WTC11 (cell line): ENCODE results near the gene PFKFB4. TPM values are rescaled to one million over a fixed set of nuclear protein-coding genes. Genes with fewer than 3 reads are reported as not detected.
"Not testable (repeated sequence)": the region's sequence is repeated elsewhere in the genome, so short reads cannot be mapped to it uniquely, and the experiment has no call there.

Experiments used
- ATAC-seq: fragments of 200-7000 bp; cut with Tn5 transposase; 2 replicates; pipeline ENCODE4 v1.10.0; 2021; ENCODE audit warnings: mild to moderate bottlenecking, moderate library complexity
- CTCF ChIA-PET: fragments of 300-600 bp; sonication (Branson Sonifier 250); formaldehyde crosslinking; loops from one replicate; lab custom pipeline; 2021; ENCODE audit warnings: antibody characterized with exemption; lab: Charles Lee
- POLR2A ChIA-PET: fragments of 350-600 bp; sonication (Branson Sonifier 250); formaldehyde crosslinking; loops from one replicate; lab custom pipeline; 2021; ENCODE audit warnings: antibody characterized with exemption; lab: Charles Lee
- DNase-seq: peaks from one replicate; pipeline ENCODE4 v3.0.0; 2021; ENCODE audit warnings: low spot score
- H3K27ac Mint-ChIP-seq: 2 replicates; pipeline ENCODE4 v1.8.0; 2021; ENCODE audit warnings: mixed read lengths
- H3K27me3 Mint-ChIP-seq: 2 replicates; pipeline ENCODE4 v1.8.0; 2021; ENCODE audit warnings: low read depth, mild to moderate bottlenecking, moderate library complexity, mixed read lengths
- H3K36me3 Mint-ChIP-seq: 2 replicates; pipeline ENCODE4 v1.8.0; 2021; ENCODE audit warnings: mixed read lengths
- H3K4me1 Mint-ChIP-seq: 2 replicates; pipeline ENCODE4 v1.8.0; 2022; ENCODE audit warnings: mixed read lengths
- H3K4me3 Mint-ChIP-seq: 2 replicates; pipeline ENCODE4 v1.8.0; 2021; ENCODE audit warnings: mild to moderate bottlenecking, moderate library complexity, mixed read lengths
- H3K9me3 Mint-ChIP-seq: 2 replicates; pipeline ENCODE4 v1.8.0; 2021; ENCODE audit warnings: mixed read lengths
- IRF2 ChIP-seq: sonication (generic); formaldehyde crosslinking; IDR thresholded peaks from 2 replicates; pipeline ENCODE4 v1.8.0; 2022; ENCODE audit warnings: low read depth, missing genetic modification reagents, borderline replicate concordance
- MYBL2 ChIP-seq: sonication (generic); formaldehyde crosslinking; IDR thresholded peaks from 2 replicates; pipeline ENCODE4 v1.8.1; 2023; ENCODE audit warnings: mild to moderate bottlenecking, moderate library complexity, missing genetic modification reagents
- TEAD1 ChIP-seq: sonication (generic); formaldehyde crosslinking; IDR thresholded peaks from 2 replicates; pipeline ENCODE4 v1.8.0; 2022; ENCODE audit warnings: mild to moderate bottlenecking, missing genetic modification reagents
- ZBTB21 ChIP-seq: sonication (generic); formaldehyde crosslinking; IDR thresholded peaks from 2 replicates; pipeline ENCODE4 v1.8.1; 2023; ENCODE audit warnings: mild to moderate bottlenecking, missing genetic modification reagents, borderline replicate concordance
- total RNA-seq: library from RNA; stranded (reverse); gene quantifications from 3 replicates; pipeline ENCODE4 v1.2.3, GENCODE V29; 2021
- TF ChIP-seq, protein P1 (sequence below): sonication (generic); formaldehyde crosslinking; IDR thresholded peaks from 2 replicates; pipeline ENCODE4 v1.8.1; 2022; ENCODE audit warnings: low read depth, mild to moderate bottlenecking, moderate library complexity, missing genetic modification reagents, borderline replicate concordance
- TF ChIP-seq, protein P2 (sequence below): fragments of 250-450 bp; sonication (Bioruptor Pico); IDR thresholded peaks from 2 replicates; pipeline ENCODE4 v1.9.0; 2021; ENCODE audit warnings: mild to moderate bottlenecking, borderline replicate concordance
- TF ChIP-seq, protein P3 (sequence below): sonication (generic); formaldehyde crosslinking; IDR thresholded peaks from 2 replicates; pipeline ENCODE4 v1.8.1; 2022; ENCODE audit warnings: mild to moderate bottlenecking, missing genetic modification reagents, moderate library complexity, borderline replicate concordance
- TF ChIP-seq, protein P4 (sequence below): sonication (generic); formaldehyde crosslinking; IDR thresholded peaks from 2 replicates; pipeline ENCODE4 v1.8.0; 2022; ENCODE audit warnings: mild to moderate bottlenecking, missing genetic modification reagents
- TF ChIP-seq, protein P5 (sequence below): sonication (generic); formaldehyde crosslinking; IDR thresholded peaks from 2 replicates; pipeline ENCODE4 v1.8.1; 2023; ENCODE audit warnings: mild to moderate bottlenecking, missing genetic modification reagents
- TF ChIP-seq, protein P6 (sequence below): fragments of 250-450 bp; sonication (Bioruptor Pico); conservative IDR thresholded peaks from 2 replicates; pipeline ENCODE4 v1.9.0; 2021; ENCODE audit warnings: mild to moderate bottlenecking
- TF ChIP-seq, protein P7 (sequence below): sonication (generic); formaldehyde crosslinking; conservative IDR thresholded peaks from 2 replicates; pipeline ENCODE4 v1.8.1; 2022; ENCODE audit warnings: mild to moderate bottlenecking, missing genetic modification reagents

The PFKFB4 gene
- total RNA-seq, 1 experiment from 2014 or later: 18.0 TPM

DNA sequence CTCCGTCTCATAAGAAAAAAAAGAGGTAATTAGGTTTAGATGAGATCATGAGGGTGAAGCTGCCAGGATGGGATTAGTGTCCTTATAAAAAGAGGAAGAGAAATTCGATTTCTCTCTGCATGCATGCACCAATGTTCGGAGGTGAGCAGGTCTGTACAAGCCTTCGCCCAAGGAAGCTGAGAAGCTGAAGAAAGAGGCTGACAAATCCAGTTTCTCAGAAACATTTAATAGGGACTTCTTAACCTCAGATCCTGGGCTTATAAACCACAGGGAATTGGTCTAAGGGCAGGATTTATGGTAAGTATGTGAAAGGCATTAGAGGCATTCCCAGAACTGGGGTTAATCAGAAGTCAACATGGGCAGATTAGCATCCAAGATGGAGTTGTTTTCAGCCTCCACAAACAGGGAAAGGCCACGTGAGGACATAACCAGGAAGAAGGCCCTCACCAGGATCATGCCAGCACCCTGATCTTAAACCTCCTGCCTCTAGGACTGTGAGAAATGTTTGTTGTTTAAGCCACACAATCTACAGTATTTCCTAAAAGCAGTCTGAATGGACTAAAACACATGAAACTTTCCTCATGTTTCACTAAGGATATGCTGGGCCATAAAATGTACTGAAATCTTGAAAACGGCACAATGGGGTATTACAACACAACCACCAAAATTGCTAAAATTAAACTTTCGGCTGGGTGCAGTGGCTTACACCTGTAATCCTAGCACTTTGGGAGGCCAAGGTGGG lies 64.0 kb downstream of the PFKFB4 start (continued):
- TF ChIP-seq, protein P1, sequence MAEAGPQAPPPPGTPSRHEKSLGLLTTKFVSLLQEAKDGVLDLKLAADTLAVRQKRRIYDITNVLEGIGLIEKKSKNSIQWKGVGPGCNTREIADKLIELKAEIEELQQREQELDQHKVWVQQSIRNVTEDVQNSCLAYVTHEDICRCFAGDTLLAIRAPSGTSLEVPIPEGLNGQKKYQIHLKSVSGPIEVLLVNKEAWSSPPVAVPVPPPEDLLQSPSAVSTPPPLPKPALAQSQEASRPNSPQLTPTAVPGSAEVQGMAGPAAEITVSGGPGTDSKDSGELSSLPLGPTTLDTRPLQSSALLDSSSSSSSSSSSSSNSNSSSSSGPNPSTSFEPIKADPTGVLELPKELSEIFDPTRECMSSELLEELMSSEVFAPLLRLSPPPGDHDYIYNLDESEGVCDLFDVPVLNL (CRISPR knock-in tag): no peak
- TF ChIP-seq, protein P2, sequence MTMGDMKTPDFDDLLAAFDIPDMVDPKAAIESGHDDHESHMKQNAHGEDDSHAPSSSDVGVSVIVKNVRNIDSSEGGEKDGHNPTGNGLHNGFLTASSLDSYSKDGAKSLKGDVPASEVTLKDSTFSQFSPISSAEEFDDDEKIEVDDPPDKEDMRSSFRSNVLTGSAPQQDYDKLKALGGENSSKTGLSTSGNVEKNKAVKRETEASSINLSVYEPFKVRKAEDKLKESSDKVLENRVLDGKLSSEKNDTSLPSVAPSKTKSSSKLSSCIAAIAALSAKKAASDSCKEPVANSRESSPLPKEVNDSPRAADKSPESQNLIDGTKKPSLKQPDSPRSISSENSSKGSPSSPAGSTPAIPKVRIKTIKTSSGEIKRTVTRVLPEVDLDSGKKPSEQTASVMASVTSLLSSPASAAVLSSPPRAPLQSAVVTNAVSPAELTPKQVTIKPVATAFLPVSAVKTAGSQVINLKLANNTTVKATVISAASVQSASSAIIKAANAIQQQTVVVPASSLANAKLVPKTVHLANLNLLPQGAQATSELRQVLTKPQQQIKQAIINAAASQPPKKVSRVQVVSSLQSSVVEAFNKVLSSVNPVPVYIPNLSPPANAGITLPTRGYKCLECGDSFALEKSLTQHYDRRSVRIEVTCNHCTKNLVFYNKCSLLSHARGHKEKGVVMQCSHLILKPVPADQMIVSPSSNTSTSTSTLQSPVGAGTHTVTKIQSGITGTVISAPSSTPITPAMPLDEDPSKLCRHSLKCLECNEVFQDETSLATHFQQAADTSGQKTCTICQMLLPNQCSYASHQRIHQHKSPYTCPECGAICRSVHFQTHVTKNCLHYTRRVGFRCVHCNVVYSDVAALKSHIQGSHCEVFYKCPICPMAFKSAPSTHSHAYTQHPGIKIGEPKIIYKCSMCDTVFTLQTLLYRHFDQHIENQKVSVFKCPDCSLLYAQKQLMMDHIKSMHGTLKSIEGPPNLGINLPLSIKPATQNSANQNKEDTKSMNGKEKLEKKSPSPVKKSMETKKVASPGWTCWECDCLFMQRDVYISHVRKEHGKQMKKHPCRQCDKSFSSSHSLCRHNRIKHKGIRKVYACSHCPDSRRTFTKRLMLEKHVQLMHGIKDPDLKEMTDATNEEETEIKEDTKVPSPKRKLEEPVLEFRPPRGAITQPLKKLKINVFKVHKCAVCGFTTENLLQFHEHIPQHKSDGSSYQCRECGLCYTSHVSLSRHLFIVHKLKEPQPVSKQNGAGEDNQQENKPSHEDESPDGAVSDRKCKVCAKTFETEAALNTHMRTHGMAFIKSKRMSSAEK (CRISPR knock-in tag): no peak
- TF ChIP-seq, protein P3, sequence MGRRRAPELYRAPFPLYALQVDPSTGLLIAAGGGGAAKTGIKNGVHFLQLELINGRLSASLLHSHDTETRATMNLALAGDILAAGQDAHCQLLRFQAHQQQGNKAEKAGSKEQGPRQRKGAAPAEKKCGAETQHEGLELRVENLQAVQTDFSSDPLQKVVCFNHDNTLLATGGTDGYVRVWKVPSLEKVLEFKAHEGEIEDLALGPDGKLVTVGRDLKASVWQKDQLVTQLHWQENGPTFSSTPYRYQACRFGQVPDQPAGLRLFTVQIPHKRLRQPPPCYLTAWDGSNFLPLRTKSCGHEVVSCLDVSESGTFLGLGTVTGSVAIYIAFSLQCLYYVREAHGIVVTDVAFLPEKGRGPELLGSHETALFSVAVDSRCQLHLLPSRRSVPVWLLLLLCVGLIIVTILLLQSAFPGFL (CRISPR knock-in tag): no peak
- TF ChIP-seq ZBTB21 (CRISPR knock-in tag): no peak
- TF ChIP-seq, protein P4, sequence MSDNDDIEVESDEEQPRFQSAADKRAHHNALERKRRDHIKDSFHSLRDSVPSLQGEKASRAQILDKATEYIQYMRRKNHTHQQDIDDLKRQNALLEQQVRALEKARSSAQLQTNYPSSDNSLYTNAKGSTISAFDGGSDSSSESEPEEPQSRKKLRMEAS: no peak
- TF ChIP-seq, protein P5, sequence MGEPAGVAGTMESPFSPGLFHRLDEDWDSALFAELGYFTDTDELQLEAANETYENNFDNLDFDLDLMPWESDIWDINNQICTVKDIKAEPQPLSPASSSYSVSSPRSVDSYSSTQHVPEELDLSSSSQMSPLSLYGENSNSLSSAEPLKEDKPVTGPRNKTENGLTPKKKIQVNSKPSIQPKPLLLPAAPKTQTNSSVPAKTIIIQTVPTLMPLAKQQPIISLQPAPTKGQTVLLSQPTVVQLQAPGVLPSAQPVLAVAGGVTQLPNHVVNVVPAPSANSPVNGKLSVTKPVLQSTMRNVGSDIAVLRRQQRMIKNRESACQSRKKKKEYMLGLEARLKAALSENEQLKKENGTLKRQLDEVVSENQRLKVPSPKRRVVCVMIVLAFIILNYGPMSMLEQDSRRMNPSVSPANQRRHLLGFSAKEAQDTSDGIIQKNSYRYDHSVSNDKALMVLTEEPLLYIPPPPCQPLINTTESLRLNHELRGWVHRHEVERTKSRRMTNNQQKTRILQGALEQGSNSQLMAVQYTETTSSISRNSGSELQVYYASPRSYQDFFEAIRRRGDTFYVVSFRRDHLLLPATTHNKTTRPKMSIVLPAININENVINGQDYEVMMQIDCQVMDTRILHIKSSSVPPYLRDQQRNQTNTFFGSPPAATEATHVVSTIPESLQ (CRISPR knock-in tag): no peak

DNA sequence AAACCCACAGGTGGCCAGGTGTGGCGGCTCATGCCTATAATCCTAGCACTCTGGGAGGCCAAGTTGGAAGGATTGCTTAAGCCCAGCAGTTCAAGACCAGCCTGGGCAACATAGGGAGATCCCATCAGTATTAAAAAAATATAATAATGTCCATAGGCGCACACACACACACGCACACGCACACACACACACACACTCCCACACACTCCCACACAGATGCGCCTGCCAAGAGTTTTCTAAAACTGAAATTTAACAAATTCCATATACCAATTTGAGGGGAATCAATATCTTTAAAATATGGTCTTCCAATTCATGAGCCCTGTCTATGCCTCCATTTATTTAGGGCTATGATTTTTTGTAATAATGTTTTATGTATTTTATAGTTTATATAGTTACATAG lies 69.7 kb downstream of the PFKFB4 start:
- Mint-ChIP-seq H3K27me3 (no peaks in the 10 kb centered on the region), H3K36me3 (peaks cover 6% of the 10 kb centered on the region; the same call in 1 of the 2 replicates), H3K27ac (no peak overlapping the region)
- no peak for DNase-seq
- POLR2A ChIA-PET: no interaction called here
- TF ChIP-seq MYBL2 (CRISPR knock-in tag): no peak
- TF ChIP-seq, protein P6, sequence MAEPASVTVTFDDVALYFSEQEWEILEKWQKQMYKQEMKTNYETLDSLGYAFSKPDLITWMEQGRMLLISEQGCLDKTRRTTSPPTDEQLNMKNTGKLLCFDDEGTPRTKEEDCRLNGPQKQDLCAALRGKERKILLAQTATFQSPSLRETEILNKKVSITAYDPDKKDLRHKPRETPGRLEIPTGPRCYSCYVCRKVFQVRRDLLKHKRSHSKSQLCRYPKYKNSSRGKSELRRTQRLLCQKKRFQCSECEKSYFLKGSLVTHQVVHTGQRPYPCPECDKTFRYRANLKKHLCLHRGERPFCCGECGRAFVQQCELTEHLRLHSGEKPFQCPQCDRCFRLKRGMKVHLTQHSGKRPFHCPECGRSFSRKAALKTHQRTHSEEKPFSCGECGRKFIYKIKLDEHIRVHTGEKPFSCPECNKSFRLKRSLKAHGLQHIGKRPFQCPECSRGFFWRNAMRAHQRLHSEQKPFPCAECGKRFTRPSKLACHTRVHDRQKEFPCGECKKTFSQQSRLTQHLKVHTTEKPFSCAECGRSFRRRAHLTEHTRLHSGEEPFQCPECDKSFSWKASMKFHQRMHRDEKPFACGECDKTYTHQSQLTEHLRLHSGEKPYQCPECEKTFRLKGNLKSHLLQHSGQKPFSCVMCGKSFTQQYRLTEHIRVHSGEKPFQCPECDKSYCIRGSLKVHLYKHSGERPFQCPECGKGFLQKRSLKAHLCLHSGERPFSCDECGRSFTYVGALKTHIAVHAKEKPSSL: no peak
- TF ChIP-seq, protein P7, sequence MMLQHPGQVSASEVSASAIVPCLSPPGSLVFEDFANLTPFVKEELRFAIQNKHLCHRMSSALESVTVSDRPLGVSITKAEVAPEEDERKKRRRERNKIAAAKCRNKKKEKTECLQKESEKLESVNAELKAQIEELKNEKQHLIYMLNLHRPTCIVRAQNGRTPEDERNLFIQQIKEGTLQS: no peak
- TF ChIP-seq IRF2 (CRISPR knock-in tag): no peak
- TF ChIP-seq TEAD1 (CRISPR knock-in tag): no peak
- TF ChIP-seq, all 79 proteins: peak for 0
- CTCF ChIA-PET: no interaction called here
- no peak overlapping the region for H3K4me3 Mint-ChIP-seq
- peaks cover 18% of the 10 kb centered on the region for H3K4me1 Mint-ChIP-seq
- no peak for ATAC-seq
- H3K9me3 Mint-ChIP-seq: peaks cover 6% of the 10 kb centered on the region; the same call in 1 of the 2 replicates

DNA sequence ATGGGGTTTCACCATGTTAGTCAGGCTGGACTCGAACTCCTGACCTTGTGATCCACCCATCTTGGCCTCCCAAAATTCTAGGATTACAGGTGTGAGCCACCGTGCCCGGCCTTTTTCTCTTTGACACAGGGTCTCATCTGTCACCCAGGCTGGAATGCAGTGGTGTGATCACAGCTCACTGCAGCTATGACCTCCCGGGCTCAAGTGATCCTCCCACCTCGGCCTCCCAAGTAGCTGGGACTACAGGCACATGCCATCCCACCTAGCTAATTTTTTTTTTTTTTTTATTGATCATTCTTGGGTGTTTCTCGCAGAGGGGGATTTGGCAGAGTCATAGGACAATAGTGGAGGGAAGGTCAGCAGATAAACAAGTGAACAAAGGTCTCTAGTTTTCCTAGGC lies 73.8 kb downstream of the PFKFB4 start:
- ATAC-seq, POLR2A ChIA-PET, H3K9me3 Mint-ChIP-seq, H3K27me3 Mint-ChIP-seq, H3K36me3 Mint-ChIP-seq, H3K4me3 Mint-ChIP-seq, DNase-seq, H3K27ac Mint-ChIP-seq: not testable (repeated sequence)
- H3K4me1 Mint-ChIP-seq: peaks cover 13% of the 10 kb centered on the region
- CTCF ChIA-PET: interaction anchor here (1.1 kb wide), 1 partner anchor 10 kb away, joined by 4 read pairs; no protein-coding TSS in a partner anchor

DNA sequence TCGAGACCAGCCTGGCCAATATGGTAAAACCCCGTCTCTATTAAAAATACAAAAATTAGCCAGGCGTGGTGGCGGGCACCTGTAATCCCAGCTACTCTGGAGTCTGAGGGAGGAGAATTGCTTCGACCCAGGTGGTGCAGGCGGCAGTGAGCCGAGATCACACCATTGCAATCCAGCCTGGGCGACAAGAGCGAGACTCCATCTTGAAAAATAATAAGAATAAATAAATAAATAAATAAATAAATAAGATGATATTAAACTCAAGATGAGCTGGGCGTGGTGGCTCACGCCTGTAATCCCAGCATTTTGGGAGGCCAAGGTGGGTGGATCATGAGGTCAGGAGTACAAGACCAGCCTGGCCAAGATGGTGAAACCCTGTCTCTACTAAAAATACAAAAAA lies 75.7 kb downstream of the PFKFB4 start:
- POLR2A ChIA-PET, ATAC-seq, CTCF ChIA-PET, H3K4me3 Mint-ChIP-seq, H3K27me3 Mint-ChIP-seq, H3K36me3 Mint-ChIP-seq, DNase-seq, H3K27ac Mint-ChIP-seq, H3K9me3 Mint-ChIP-seq: not testable (repeated sequence)
- peaks cover 18% of the 10 kb centered on the region for H3K4me1 Mint-ChIP-seq
